Central memory CD4-positive, alpha-beta T cell (primary cell): ENCODE results near the gene SOX10.

Experiments
- DNase-seq: peaks from one replicate; pipeline ENCODE4 v3.0.0; 2022

SOX10 gene

GRCh38 chr22:38016182-38017151 lies 32.1 kb upstream of the SOX10 start:
- DNase-seq = no peak

- DNase-seq = no peak
Observed at GRCh38 chr22:38014083-38014482, 29.7 kb upstream of the SOX10 start.

- DNase-seq = no peak
Observed at GRCh38 chr22:38012604-38013072, 28.3 kb upstream of the SOX10 start.

- DNase-seq = no peak
Observed at GRCh38 chr22:38009000-38009806, 24.8 kb upstream of the SOX10 start.

GRCh38 chr22:38007330-38007902 lies 23.1 kb upstream of the SOX10 start:
- no peak for DNase-seq

GRCh38 chr22:38006906-38007305 lies 22.6 kb upstream of the SOX10 start:
- DNase-seq = no peak

GRCh38 chr22:38005943-38006342 lies 21.6 kb upstream of the SOX10 start:
- no peak for DNase-seq

- no peak for DNase-seq
Observed at GRCh38 chr22:37999640-38000272, 15.4 kb upstream of the SOX10 start.

- no peak for DNase-seq
Observed at GRCh38 chr22:37999236-37999635, 14.9 kb upstream of the SOX10 start.

- DNase-seq = no peak
Observed at GRCh38 chr22:37998543-37998942, 14.2 kb upstream of the SOX10 start.

- no peak for DNase-seq
Observed at GRCh38 chr22:37996515-37997246, 12.3 kb upstream of the SOX10 start.

- no peak for DNase-seq
Observed at GRCh38 chr22:37996079-37996478, 11.7 kb upstream of the SOX10 start.

- DNase-seq = no peak
Observed at GRCh38 chr22:37995460-37995859, 11.1 kb upstream of the SOX10 start.

GRCh38 chr22:37994982-37995381 lies 10.6 kb upstream of the SOX10 start:
- DNase-seq = no peak

GRCh38 chr22:37994049-37994448 lies 9.7 kb upstream of the SOX10 start:
- no peak for DNase-seq

GRCh38 chr22:37991731-37992442 lies 7.5 kb upstream of the SOX10 start:
- no peak for DNase-seq

GRCh38 chr22:37990862-37991261 lies 6.5 kb upstream of the SOX10 start:
- DNase-seq = no peak

GRCh38 chr22:37990301-37990700 lies 5.9 kb upstream of the SOX10 start:
- DNase-seq = no peak

- DNase-seq = no peak
Observed at GRCh38 chr22:37989146-37990045, 5.0 kb upstream of the SOX10 start.

GRCh38 chr22:37986371-37986770 lies 2.0 kb upstream of the SOX10 start:
- no peak for DNase-seq
